Thyroid gland (tissue), 4 donors: Measurements from ENCODE around the gene ISL2.

ENCODE experiments used
- POLR2A ChIP-seq, 2 donors: fragments of 450-650 bp; IDR thresholded peaks; one replicate each; pipeline ENCODE4 v1.6.1; 2017; ENCODE audit warnings: antibody characterized with exemption in 2 of 2, mild to moderate bottlenecking in 2 of 2, moderate library complexity in 1 of 2
- TF ChIP-seq, protein P1 (sequence below), 6 experiments: fragments of 200-600 bp in 3 of 6; fragments of 450-650 bp in 3 of 6; sonication (generic) in 3 of 6; IDR thresholded peaks; one replicate each; pipeline ENCODE4 v1.5.1; 2016 to 2019; ENCODE audit warnings: antibody characterized with exemption in 6 of 6, mild to moderate bottlenecking in 2 of 6, inconsistent platforms in 1 of 6, moderate library complexity in 1 of 6

DNA sequence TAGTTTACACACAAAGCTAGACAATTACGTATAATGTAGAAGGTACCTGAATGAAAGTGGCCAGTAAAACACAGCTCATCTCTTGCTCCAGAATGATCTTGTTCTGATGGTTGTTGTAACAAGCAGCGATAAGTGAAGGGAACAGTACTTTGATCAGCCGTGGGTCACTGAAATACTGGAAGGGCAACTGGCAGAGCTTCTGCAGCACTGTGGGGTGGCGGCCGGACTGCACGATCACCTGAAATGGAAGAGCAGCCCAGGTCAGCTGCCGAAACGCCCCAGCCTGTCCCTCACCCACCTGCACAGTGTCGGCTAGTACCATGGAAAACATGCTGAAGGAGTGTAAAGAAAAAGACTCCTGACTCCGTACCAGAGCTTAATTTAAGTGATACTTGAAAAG is 17.3 kb downstream of the ISL2 start:
- TF ChIP-seq POLR2A (IDR thresholded peaks at IDR 0.05), result no peak
- TF ChIP-seq, protein P1, sequence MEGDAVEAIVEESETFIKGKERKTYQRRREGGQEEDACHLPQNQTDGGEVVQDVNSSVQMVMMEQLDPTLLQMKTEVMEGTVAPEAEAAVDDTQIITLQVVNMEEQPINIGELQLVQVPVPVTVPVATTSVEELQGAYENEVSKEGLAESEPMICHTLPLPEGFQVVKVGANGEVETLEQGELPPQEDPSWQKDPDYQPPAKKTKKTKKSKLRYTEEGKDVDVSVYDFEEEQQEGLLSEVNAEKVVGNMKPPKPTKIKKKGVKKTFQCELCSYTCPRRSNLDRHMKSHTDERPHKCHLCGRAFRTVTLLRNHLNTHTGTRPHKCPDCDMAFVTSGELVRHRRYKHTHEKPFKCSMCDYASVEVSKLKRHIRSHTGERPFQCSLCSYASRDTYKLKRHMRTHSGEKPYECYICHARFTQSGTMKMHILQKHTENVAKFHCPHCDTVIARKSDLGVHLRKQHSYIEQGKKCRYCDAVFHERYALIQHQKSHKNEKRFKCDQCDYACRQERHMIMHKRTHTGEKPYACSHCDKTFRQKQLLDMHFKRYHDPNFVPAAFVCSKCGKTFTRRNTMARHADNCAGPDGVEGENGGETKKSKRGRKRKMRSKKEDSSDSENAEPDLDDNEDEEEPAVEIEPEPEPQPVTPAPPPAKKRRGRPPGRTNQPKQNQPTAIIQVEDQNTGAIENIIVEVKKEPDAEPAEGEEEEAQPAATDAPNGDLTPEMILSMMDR (IDR thresholded peaks at IDR 0.05), result no peak
